Melanocyte of skin (primary cell): ENCODE measurements around the gene VLDLR. TPM values are rescaled to one million over a fixed set of nuclear protein-coding genes. Genes with fewer than 3 reads are reported as not detected.

Experiments
- total RNA-seq, 2 donors: library from RNA; depleted of rRNA; stranded (reverse); fragments of >200 nt; gene quantifications; 2 replicates each; pipeline ENCODE4 v1.2.3, GENCODE V29; 2012

The VLDLR gene
- 10 to 100 TPM; 12.3 to 26.5 TPM for total RNA-seq

DNA sequence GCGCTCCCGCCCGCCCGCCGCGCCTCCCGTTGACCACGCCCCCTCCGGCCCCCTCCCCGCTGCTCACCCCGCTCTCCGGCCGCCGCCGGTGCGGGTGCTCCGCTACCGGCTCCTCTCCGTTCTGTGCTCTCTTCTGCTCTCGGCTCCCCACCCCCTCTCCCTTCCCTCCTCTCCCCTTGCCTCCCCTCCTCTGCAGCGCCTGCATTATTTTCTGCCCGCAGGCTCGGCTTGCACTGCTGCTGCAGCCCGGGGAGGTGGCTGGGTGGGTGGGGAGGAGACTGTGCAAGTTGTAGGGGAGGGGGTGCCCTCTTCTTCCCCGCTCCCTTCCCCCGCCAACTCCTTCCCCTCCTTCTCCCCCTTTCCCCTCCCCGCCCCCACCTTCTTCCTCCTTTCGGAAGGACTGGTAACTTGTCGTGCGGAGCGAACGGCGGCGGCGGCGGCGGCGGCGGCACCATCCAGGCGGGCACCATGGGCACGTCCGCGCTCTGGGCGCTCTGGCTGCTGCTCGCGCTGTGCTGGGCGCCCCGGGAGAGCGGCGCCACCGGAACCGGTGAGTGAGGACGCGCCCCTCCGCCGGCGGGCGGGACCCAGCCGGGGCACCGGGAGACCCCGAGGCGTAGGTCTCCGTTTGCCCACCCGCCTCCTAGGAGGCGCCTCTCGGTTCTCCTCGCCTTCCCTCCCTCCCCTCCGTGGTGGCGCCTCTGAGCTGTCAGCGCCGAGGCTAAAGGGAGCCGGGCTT is at the start of gene VLDLR:
TSS of gene VLDLR (plus strand) at position 66 of the 739 bp plus-strand sequence. CDS start at position 469, 403 bp downstream.

Other genes with a start within 250 kb of the VLDLR start
- gene KCNV2, start 95.7 kb downstream of the VLDLR start, total RNA-seq = not detected
- 10 to 100 TPM; 38.5 to 66.3 TPM for gene PUM3, start 222.3 kb downstream of the VLDLR start, total RNA-seq